Measurements from ENCODE around the gene LAX1. TPM values are rescaled to one million over a fixed set of nuclear protein-coding genes. Genes with fewer than 3 reads are reported as not detected.

Gene LAX1, protein sequence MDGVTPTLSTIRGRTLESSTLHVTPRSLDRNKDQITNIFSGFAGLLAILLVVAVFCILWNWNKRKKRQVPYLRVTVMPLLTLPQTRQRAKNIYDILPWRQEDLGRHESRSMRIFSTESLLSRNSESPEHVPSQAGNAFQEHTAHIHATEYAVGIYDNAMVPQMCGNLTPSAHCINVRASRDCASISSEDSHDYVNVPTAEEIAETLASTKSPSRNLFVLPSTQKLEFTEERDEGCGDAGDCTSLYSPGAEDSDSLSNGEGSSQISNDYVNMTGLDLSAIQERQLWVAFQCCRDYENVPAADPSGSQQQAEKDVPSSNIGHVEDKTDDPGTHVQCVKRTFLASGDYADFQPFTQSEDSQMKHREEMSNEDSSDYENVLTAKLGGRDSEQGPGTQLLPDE
- under 0.01 TPM in 1 of 2 replicates, not detected in the other for total RNA-seq

GRCh38 chr1:203765029-203765837 lies at the start of gene LAX1:
Gene LAX1, plus strand, starts transcription at chr1:203765183. Its CDS starts 383 bp downstream, at chr1:203765566.

DNA sequence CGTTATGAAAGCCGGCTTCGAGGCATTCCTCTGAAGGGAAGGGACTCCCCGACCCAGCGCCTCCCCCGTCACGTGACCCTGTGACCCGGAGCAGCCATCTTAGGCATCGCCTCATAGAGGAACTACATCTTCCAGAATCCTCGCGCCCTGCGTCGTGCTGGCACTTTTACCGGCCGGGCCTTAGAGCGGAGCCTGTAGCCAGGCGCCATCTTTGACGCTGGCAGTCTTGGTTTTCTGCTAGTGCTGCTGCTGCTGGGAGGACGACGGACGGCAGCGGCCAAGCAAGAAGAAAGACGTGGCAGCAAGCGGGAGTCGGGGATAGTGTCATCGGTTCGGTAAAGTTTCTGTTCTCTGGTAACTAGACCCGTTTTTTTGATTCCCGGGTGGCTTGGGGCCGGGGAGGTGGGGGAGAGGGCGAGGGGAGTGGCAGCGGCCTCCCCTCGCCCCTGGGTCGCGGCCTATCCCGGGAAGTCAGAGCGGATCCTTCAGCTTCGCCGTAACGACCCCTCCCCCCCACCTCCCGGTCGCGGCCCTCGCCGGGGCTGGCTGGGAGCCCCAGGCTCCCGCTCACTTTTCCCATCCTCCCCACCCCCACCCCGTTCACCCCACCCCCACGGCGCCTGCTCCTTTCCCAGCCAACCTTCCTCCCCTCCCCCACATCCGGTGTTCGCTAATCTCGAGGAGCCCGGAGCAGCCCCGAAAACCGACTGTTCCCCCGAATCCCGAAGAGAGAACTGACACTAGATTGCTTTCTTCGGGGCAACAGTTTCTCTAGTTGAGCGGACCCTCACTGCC lies 30.7 kb downstream of the LAX1 start, which contains the start of the genes ZBED6 and ZC3H11A:
TSS of gene ZBED6 (plus strand) at position 183 of the 795 bp plus-strand sequence. CDS start 1,900 bp downstream, outside the sequence.
TSS of gene ZC3H11A (plus strand) at position 183 of the 795 bp plus-strand sequence. CDS start 21,448 bp downstream, outside the sequence.

Small RNA genes within 50 kb of the gene (small RNA-seq; reads per million reads assigned to genes)
- gene SNORA77 (2,631 reads per million, percentile 100 among the genes with 10 or more reads in this experiment), gene ZC3H11A (1.4 reads per million, percentile 68 among the genes with 10 or more reads in this experiment)

Other genes starting within 250 kb of the LAX1 start
- gene ATP2B4, start 138.4 kb upstream of the LAX1 start, total RNA-seq = 314 and 526 TPM in 2 replicates
- 30.6 and 38.4 TPM in 2 replicates for gene ZBED6, start 30.4 kb downstream of the LAX1 start, total RNA-seq
- gene ZC3H11A, start 30.4 kb downstream of the LAX1 start, total RNA-seq = 103 and 105 TPM in 2 replicates
- gene SNRPE, start 96.4 kb downstream of the LAX1 start, total RNA-seq = 41.4 and 53.8 TPM in 2 replicates